ENCODE measurements around the gene NFIB. TPM values are rescaled to one million over a fixed set of nuclear protein-coding genes. Genes with fewer than 3 reads are reported as not detected.
A peak's percentile ranks its signal among the peaks of the same experiment; 100 is the strongest.

NFIB gene
- total RNA-seq, 1 experiment from 2014 or later = 18.6 TPM

DNA sequence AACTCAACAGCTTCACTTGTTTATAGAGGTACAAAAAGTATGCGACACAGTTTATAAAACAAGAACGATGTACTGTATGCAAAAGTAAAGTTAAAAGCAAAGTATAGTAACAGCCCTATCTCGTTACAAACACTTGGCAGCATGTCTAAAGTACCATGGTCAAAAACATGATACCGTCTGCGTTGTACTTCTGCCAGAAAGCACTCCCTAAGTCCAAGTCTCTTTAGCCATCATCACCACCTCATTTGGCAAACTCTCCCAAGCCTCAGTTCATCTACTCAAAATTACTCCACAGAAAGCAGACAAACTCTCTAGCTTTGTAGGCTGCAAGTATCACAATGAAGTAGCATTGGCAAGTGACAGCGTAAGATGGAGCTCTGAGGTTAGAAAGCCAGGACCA is 73.4 kb downstream of the NFIB start:
- Histone ChIP-seq H3K9me3 (ENCODE audit: low read length) (no peaks in the 10 kb centered on the region), H3K4me1 (ENCODE audit: insufficient read depth, low read length) (peaks cover 31% of the 10 kb centered on the region), H3K9me2 (replicated peaks; ENCODE audit: low read length) (no peaks in the 10 kb centered on the region), H3K27me3 (ENCODE audit: low read length) (no peaks in the 10 kb centered on the region), H3F3A (ENCODE audit: low read length, unreplicated experiment) (no peaks in the 10 kb centered on the region), H2AFZ (ENCODE audit: low read length) (no peak overlapping the region), H3K9ac (ENCODE audit: low read length) (no peak overlapping the region), H4K20me1 (ENCODE audit: low read length) (no peaks in the 10 kb centered on the region), H3K4me2 (ENCODE audit: low read length) (no peak overlapping the region), H3K27ac (ENCODE audit: low read length) (no peak overlapping the region), H3K4me3 (ENCODE audit: low read length) (no peak overlapping the region), H3K79me2 (ENCODE audit: low read length) (peaks cover 82% of the 10 kb centered on the region), H3K36me3 (ENCODE audit: low read depth, low read length) (no peaks in the 10 kb centered on the region)
- ATAC-seq (no peak), DNase-seq (no peak)
- intact Hi-C loops (cut with micrococcal nuclease) = no loop called here
- no TSS peak for BruUV-seq (replicated peaks)
- no peak for TF ChIP-seq EZH2 (IDR thresholded peaks at IDR 0.05; ENCODE audit: low read length, unreplicated experiment)
- TF ChIP-seq, protein P1, sequence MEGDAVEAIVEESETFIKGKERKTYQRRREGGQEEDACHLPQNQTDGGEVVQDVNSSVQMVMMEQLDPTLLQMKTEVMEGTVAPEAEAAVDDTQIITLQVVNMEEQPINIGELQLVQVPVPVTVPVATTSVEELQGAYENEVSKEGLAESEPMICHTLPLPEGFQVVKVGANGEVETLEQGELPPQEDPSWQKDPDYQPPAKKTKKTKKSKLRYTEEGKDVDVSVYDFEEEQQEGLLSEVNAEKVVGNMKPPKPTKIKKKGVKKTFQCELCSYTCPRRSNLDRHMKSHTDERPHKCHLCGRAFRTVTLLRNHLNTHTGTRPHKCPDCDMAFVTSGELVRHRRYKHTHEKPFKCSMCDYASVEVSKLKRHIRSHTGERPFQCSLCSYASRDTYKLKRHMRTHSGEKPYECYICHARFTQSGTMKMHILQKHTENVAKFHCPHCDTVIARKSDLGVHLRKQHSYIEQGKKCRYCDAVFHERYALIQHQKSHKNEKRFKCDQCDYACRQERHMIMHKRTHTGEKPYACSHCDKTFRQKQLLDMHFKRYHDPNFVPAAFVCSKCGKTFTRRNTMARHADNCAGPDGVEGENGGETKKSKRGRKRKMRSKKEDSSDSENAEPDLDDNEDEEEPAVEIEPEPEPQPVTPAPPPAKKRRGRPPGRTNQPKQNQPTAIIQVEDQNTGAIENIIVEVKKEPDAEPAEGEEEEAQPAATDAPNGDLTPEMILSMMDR (conservative IDR thresholded peaks at IDR 0.05; ENCODE audit: low read depth, low read length) = no peak
- TF ChIP-seq EZH2phosphoT487 (IDR thresholded peaks at IDR 0.05; ENCODE audit: borderline replicate concordance, low read length) = no peak
- ChIA-PET CTCF (no interaction called here), POLR2A (ENCODE audit: unreplicated experiment) (no interaction called here)

DNA sequence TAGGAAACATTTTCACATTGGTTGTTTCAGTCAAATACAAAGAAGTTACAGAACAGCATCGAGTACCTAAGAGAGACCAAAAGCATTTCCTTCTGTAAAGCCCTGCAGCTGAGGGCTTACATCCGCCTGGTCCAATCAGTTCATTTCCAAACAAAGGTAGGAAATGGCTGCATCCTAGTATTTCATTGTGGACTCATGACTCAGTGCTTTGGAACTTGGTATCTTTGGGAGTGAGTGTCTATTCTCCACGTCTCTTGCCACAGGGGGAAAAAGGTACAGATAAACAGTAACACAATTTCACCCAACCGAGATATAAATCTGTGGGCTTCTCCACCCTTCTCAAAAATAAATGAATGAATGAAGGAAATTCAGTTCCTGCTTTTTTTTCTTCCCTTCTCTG is 75.4 kb downstream of the NFIB start:
- H3K9ac ChIP-seq (ENCODE audit: low read length) = peak overlapping the region; percentile 6; the same call in 1 of the 2 replicates
- intact Hi-C loops (cut with micrococcal nuclease) = no loop called here
- H3F3A ChIP-seq (ENCODE audit: low read length, unreplicated experiment) = no peaks in the 10 kb centered on the region
- peak overlapping the region; percentile 40; the same call in 1 of the 2 replicates for H3K4me3 ChIP-seq (ENCODE audit: low read length)
- no TSS peak for BruUV-seq (replicated peaks)
- peaks cover 79% of the 10 kb centered on the region for H3K79me2 ChIP-seq (ENCODE audit: low read length)
- ATAC-seq = peak; percentile 97
- H2AFZ ChIP-seq (ENCODE audit: low read length) = no peak overlapping the region
- no peaks in the 10 kb centered on the region for H3K27me3 ChIP-seq (ENCODE audit: low read length)
- H4K20me1 ChIP-seq (ENCODE audit: low read length) = no peaks in the 10 kb centered on the region
- H3K27ac ChIP-seq (ENCODE audit: low read length) = peak overlapping the region; percentile 87
- peaks cover 31% of the 10 kb centered on the region for H3K4me1 ChIP-seq (ENCODE audit: insufficient read depth, low read length)
- CTCF ChIA-PET = no interaction called here
- POLR2A ChIA-PET (ENCODE audit: unreplicated experiment) = no interaction called here
- H3K9me2 ChIP-seq (replicated peaks; ENCODE audit: low read length) = no peaks in the 10 kb centered on the region
- H3K36me3 ChIP-seq (ENCODE audit: low read depth, low read length) = no peaks in the 10 kb centered on the region
- H3K9me3 ChIP-seq (ENCODE audit: low read length) = no peaks in the 10 kb centered on the region
- DNase-seq = peak; percentile 91
- peak overlapping the region; percentile 69 for H3K4me2 ChIP-seq (ENCODE audit: low read length)
- no peak for TF ChIP-seq EZH2 (IDR thresholded peaks at IDR 0.05; ENCODE audit: low read length, unreplicated experiment)
- TF ChIP-seq, protein P1 (conservative IDR thresholded peaks at IDR 0.05; ENCODE audit: low read depth, low read length) = no peak
- no peak for TF ChIP-seq EZH2phosphoT487 (IDR thresholded peaks at IDR 0.05; ENCODE audit: borderline replicate concordance, low read length)

DNA sequence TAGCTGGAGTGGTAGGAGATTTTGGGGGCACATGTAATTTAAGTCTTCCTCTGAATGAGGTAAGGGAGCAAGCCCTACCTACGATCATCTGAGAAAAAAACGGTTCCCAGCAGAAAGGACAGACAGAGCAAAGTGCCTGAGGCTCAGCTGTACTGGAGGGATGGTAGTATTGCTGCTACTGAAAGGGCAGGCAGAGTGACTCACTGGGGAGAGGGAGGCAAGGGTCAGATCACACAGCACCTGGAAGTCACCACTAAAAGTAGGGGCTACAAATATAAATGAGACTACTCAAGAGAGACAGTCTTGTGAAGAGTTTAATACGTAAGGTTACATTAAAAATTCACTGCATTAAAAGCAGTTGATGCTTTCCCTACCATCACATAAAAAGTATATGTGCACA is 75.9 kb downstream of the NFIB start:
- intact Hi-C loops (cut with micrococcal nuclease) = no loop called here
- peak overlapping the region; percentile 21; the same call in 1 of the 2 replicates for H3K9ac ChIP-seq (ENCODE audit: low read length)

More for the DNA sequence above, 75.9 kb downstream of the NFIB start:
- no peaks in the 10 kb centered on the region for H3K9me2 ChIP-seq (replicated peaks; ENCODE audit: low read length)
- no peak overlapping the region for H2AFZ ChIP-seq (ENCODE audit: low read length)
- TF ChIP-seq, protein P1 (conservative IDR thresholded peaks at IDR 0.05; ENCODE audit: low read depth, low read length) = no peak
- no peak for TF ChIP-seq EZH2 (IDR thresholded peaks at IDR 0.05; ENCODE audit: low read length, unreplicated experiment)
- TF ChIP-seq EZH2phosphoT487 (IDR thresholded peaks at IDR 0.05; ENCODE audit: borderline replicate concordance, low read length) = no peak
- peak overlapping the region; percentile 40; the same call in 1 of the 2 replicates for H3K4me3 ChIP-seq (ENCODE audit: low read length)
- peak; percentile 79 for ATAC-seq
- no peaks in the 10 kb centered on the region for H3K9me3 ChIP-seq (ENCODE audit: low read length)
- H4K20me1 ChIP-seq (ENCODE audit: low read length) = no peaks in the 10 kb centered on the region
- H3F3A ChIP-seq (ENCODE audit: low read length, unreplicated experiment) = no peaks in the 10 kb centered on the region
- H3K79me2 ChIP-seq (ENCODE audit: low read length) = peaks cover 75% of the 10 kb centered on the region
- H3K27me3 ChIP-seq (ENCODE audit: low read length) = no peaks in the 10 kb centered on the region
- H3K27ac ChIP-seq (ENCODE audit: low read length) = peak overlapping the region; percentile 87
- ChIA-PET POLR2A (ENCODE audit: unreplicated experiment) (no interaction called here), CTCF (no interaction called here)
- no peaks in the 10 kb centered on the region for H3K36me3 ChIP-seq (ENCODE audit: low read depth, low read length)
- peak; percentile 68 for DNase-seq
- BruUV-seq (replicated peaks) = no TSS peak
- H3K4me1 ChIP-seq (ENCODE audit: insufficient read depth, low read length) = peaks cover 31% of the 10 kb centered on the region
- peak overlapping the region; percentile 69 for H3K4me2 ChIP-seq (ENCODE audit: low read length)

All from PC-3 (cell line).